Esophagus muscularis mucosa (tissue), 3 donors: ENCODE measurements around the gene METTL16.

Experiments
- CTCF ChIP-seq, 3 experiments: fragments of 200-600 bp in 2 of 3; fragments of 450-650 bp in 1 of 3; sonication (generic) in 2 of 3; IDR thresholded peaks; one replicate each; pipeline ENCODE4 v1.5.1; 2017 to 2019; ENCODE audit warnings: antibody characterized with exemption in 3 of 3, mild to moderate bottlenecking in 2 of 3, moderate library complexity in 1 of 3
- POLR2A ChIP-seq: fragments of 450-650 bp; IDR thresholded peaks from one replicate; pipeline ENCODE4 v1.6.1; 2017; ENCODE audit warnings: antibody characterized with exemption, moderate library complexity, mild to moderate bottlenecking, low read depth

DNA sequence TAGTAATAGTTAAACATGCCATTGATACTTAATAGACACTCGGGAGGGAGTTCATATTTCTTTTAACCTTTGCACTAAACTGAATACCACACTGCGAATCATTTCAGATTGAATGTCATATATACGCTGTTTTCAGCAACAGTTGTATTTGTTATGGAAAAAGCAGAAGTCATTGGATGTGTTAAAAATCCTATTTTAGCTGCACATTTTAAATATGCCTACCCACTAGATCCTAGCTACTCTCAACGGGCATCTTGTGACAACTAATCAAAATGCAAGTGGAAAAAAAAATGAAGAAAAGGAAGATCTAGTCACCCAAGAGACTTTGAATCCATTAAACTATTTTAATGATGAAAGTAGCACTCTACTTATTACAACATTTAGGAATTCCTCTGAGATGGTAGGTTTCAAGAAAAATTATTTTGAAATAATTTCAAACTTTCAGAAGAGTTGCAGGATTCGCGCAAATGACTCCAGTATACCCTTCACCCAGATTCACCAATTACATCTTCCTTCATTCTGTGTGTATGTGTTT, 59.4 kb downstream of the METTL16 start:
- TF ChIP-seq CTCF (IDR thresholded peaks at IDR 0.05): no peak
- TF ChIP-seq POLR2A: no peak
